A549 (cell line): ENCODE measurements around the gene RELL1.

ENCODE experiments used
- CHD2 ChIP-seq: fragments of 150-350 bp; IDR thresholded peaks from 2 replicates; pipeline ENCODE4 v1.6.1; 2014; ENCODE audit warnings: low read length; ENCODE audit not compliant: partially characterized antibody
- HDAC2 ChIP-seq: fragments of 200-600 bp; sonication (generic); IDR thresholded peaks from 2 replicates; pipeline ENCODE4 v1.6.1; 2016
- MAX ChIP-seq: IDR thresholded peaks from 2 replicates; pipeline ENCODE4 v1.6.1; 2012
- POLR2A ChIP-seq: IDR thresholded peaks from 2 replicates; pipeline ENCODE4 v1.6.1; 2012; ENCODE audit warnings: mild to moderate bottlenecking, low read length
- SMC3 ChIP-seq: fragments of >200 bp; sonication (Bioruptor Twin); formaldehyde crosslinking; IDR thresholded peaks from 3 replicates; pipeline ENCODE4 v1.6.1; 2018; ENCODE audit warnings: inconsistent platforms
- TF ChIP-seq, protein P1 (sequence below): fragments of >200 bp; sonication (Bioruptor Twin); formaldehyde crosslinking; IDR thresholded peaks from 3 replicates; pipeline ENCODE4 v1.5.1; 2016
- TF ChIP-seq, protein P2 (sequence below): fragments of 250-450 bp; sonication (Bioruptor Pico); IDR thresholded peaks from 2 replicates; pipeline ENCODE4 v1.5.0; 2021; ENCODE audit warnings: mild to moderate bottlenecking, moderate library complexity, borderline replicate concordance

GRCh38 chr4:37693030-37693429 is 6.9 kb upstream of the RELL1 start:
- TF ChIP-seq, protein P1, sequence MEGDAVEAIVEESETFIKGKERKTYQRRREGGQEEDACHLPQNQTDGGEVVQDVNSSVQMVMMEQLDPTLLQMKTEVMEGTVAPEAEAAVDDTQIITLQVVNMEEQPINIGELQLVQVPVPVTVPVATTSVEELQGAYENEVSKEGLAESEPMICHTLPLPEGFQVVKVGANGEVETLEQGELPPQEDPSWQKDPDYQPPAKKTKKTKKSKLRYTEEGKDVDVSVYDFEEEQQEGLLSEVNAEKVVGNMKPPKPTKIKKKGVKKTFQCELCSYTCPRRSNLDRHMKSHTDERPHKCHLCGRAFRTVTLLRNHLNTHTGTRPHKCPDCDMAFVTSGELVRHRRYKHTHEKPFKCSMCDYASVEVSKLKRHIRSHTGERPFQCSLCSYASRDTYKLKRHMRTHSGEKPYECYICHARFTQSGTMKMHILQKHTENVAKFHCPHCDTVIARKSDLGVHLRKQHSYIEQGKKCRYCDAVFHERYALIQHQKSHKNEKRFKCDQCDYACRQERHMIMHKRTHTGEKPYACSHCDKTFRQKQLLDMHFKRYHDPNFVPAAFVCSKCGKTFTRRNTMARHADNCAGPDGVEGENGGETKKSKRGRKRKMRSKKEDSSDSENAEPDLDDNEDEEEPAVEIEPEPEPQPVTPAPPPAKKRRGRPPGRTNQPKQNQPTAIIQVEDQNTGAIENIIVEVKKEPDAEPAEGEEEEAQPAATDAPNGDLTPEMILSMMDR = no peak
- TF ChIP-seq, protein P2, sequence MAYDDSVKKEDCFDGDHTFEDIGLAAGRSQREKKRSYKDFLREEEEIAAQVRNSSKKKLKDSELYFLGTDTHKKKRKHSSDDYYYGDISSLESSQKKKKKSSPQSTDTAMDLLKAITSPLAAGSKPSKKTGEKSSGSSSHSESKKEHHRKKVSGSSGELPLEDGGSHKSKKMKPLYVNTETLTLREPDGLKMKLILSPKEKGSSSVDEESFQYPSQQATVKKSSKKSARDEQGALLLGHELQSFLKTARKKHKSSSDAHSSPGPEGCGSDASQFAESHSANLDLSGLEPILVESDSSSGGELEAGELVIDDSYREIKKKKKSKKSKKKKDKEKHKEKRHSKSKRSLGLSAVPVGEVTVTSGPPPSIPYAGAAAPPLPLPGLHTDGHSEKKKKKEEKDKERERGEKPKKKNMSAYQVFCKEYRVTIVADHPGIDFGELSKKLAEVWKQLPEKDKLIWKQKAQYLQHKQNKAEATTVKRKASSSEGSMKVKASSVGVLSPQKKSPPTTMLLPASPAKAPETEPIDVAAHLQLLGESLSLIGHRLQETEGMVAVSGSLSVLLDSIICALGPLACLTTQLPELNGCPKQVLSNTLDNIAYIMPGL (CRISPR knock-in tag) = no peak
- TF ChIP-seq POLR2A (no peak), HDAC2 (no peak), MAX (no peak), SMC3 (no peak), CHD2 (no peak)
